BLaER1 (cell line): ENCODE results near the gene NPL.

Experiments used
- H3K27ac ChIP-seq: shearing (Covaris generic); formaldehyde crosslinking; 2 replicates; pipeline ENCODE4 v1.8.1; 2022
- H3K27me3 ChIP-seq: shearing (Covaris generic); formaldehyde crosslinking; 2 replicates; pipeline ENCODE4 v1.8.1; 2022
- H3K36me3 ChIP-seq: shearing (Covaris generic); formaldehyde crosslinking; 2 replicates; pipeline ENCODE4 v1.8.1; 2022
- H3K4me1 ChIP-seq: shearing (Covaris generic); formaldehyde crosslinking; 2 replicates; pipeline ENCODE4 v1.8.1; 2022
- H3K4me2 ChIP-seq: shearing (Covaris generic); formaldehyde crosslinking; 2 replicates; pipeline ENCODE4 v1.8.1; 2022
- H3K4me3 ChIP-seq: shearing (Covaris generic); formaldehyde crosslinking; 2 replicates; pipeline ENCODE4 v1.8.1; 2022
- H3K9ac ChIP-seq: shearing (Covaris generic); formaldehyde crosslinking; 2 replicates; pipeline ENCODE4 v1.8.1; 2022
- H3K9me3 ChIP-seq: shearing (Covaris generic); formaldehyde crosslinking; 2 replicates; pipeline ENCODE4 v1.8.1; 2022
- H4K20me1 ChIP-seq: shearing (Covaris generic); formaldehyde crosslinking; 2 replicates; pipeline ENCODE4 v1.8.1; 2022
- Cebpa-rat ChIP-seq: shearing (Covaris generic); IDR thresholded peaks from 2 replicates; pipeline ENCODE4 v1.8.1; 2022

The NPL gene

GRCh38 chr1:182857212-182857611 lies 67.6 kb downstream of the NPL start:
- Histone ChIP-seq H3K27me3 (no peaks in the 10 kb centered on the region), H3K27ac (no peak overlapping the region), H3K4me3 (no peak overlapping the region), H3K4me1 (no peaks in the 10 kb centered on the region), H3K9ac (no peak overlapping the region), H3K9me3 (no peaks in the 10 kb centered on the region), H4K20me1 (peaks cover 100% of the 10 kb centered on the region), H3K4me2 (no peak overlapping the region), H3K36me3 (peaks cover 100% of the 10 kb centered on the region)
- TF ChIP-seq Cebpa-rat, result no peak

- no peaks in the 10 kb centered on the region for H3K4me1 ChIP-seq
- no peak overlapping the region for H3K27ac ChIP-seq
- H3K4me2 ChIP-seq, result no peak overlapping the region
- peaks cover 100% of the 10 kb centered on the region for H3K36me3 ChIP-seq
- no peak overlapping the region for H3K4me3 ChIP-seq
- no peak overlapping the region for H3K9ac ChIP-seq
- H3K9me3 ChIP-seq, result no peaks in the 10 kb centered on the region
- H4K20me1 ChIP-seq, result peaks cover 100% of the 10 kb centered on the region
- TF ChIP-seq Cebpa-rat, result no peak
- no peaks in the 10 kb centered on the region for H3K27me3 ChIP-seq
These were observed 71.1 kb downstream of the NPL start for GRCh38 chr1:182860658-182861057.

DNA sequence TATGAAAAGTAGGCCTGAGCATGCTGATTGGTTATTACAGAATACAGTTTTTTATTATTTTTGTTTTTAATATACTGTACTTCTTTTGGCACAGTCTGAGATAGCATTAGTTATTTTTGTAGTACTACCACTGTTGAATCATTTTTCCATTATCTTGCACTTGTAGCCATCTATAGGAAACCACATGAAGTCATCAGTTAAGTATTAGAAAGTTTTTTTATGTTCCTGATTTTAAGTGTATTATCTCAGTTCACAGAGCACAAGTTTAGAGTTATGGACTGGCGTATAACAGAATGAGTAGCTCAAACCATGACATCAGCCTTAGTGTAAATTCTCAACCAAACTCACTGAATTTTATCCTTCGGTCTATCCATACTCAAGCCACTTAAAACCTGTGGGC lies 72.4 kb downstream of the NPL start:
- H3K27ac ChIP-seq, result no peak overlapping the region
- H4K20me1 ChIP-seq, result peaks cover 99% of the 10 kb centered on the region
- H3K36me3 ChIP-seq, result peaks cover 99% of the 10 kb centered on the region
- H3K27me3 ChIP-seq, result no peaks in the 10 kb centered on the region
- H3K9ac ChIP-seq, result no peak overlapping the region
- no peaks in the 10 kb centered on the region for H3K9me3 ChIP-seq
- H3K4me3 ChIP-seq, result no peak overlapping the region
- H3K4me2 ChIP-seq, result no peak overlapping the region
- H3K4me1 ChIP-seq, result no peaks in the 10 kb centered on the region
- no peak for TF ChIP-seq Cebpa-rat

GRCh38 chr1:182862827-182863226 lies 73.3 kb downstream of the NPL start:
- Histone ChIP-seq H3K4me3 (no peak overlapping the region), H4K20me1 (peaks cover 98% of the 10 kb centered on the region), H3K4me2 (no peak overlapping the region), H3K36me3 (peaks cover 99% of the 10 kb centered on the region), H3K9ac (no peak overlapping the region), H3K4me1 (no peaks in the 10 kb centered on the region), H3K27me3 (no peaks in the 10 kb centered on the region), H3K27ac (no peak overlapping the region), H3K9me3 (no peaks in the 10 kb centered on the region)
- TF ChIP-seq Cebpa-rat, result no peak

DNA sequence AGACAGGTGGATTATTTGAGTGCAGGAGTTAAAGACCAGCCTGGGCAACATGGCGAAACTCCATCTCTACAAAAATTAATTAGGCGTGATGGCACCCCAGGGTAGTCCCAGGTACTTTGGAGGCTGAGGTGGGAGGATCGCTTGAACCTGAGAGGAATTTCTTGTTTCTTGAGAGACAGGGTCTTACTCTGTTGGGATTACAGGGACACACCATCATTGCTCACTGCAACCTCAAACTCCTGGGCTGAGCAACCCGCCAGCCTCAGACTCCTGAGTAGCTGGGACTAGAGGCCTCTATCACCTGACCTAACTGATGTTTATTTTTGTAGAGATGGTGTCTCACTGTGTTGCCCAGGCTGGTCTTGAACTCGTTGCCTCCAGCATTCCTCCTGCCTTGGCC lies 74.4 kb downstream of the NPL start:
- Histone ChIP-seq H4K20me1 (peaks cover 94% of the 10 kb centered on the region), H3K9ac (no peak overlapping the region), H3K9me3 (no peaks in the 10 kb centered on the region), H3K27me3 (no peaks in the 10 kb centered on the region), H3K4me1 (no peaks in the 10 kb centered on the region), H3K4me3 (no peak overlapping the region), H3K27ac (no peak overlapping the region), H3K4me2 (no peak overlapping the region), H3K36me3 (peaks cover 99% of the 10 kb centered on the region)
- no peak for TF ChIP-seq Cebpa-rat

DNA sequence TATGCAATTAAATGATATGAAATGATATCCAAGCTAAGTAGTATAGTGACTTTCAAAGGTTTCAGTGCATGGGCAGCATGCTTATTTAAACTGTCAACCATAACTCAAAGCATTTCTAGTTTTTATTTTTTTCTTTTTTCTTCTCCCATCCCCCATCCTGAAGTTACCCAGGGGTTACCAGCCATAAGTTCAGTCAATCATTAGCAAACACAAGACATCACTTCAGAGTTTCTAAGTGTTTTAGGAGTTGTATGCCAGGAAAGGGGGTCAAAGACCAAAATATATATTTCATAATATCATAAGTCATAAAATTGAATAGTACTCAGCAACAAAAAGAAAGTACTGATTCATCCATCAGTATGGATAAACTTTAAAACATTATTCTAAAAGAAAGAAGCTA lies 78.3 kb downstream of the NPL start:
- Histone ChIP-seq H3K4me1 (no peaks in the 10 kb centered on the region), H3K9me3 (no peaks in the 10 kb centered on the region), H3K36me3 (peaks cover 98% of the 10 kb centered on the region), H3K27me3 (no peaks in the 10 kb centered on the region), H3K27ac (no peak overlapping the region), H3K9ac (no peak overlapping the region), H3K4me3 (no peak overlapping the region), H3K4me2 (no peak overlapping the region), H4K20me1 (peaks cover 85% of the 10 kb centered on the region)
- no peak for TF ChIP-seq Cebpa-rat

GRCh38 chr1:182869241-182869666 lies 79.7 kb downstream of the NPL start:
- no peaks in the 10 kb centered on the region for H3K4me1 ChIP-seq
- no peaks in the 10 kb centered on the region for H3K27me3 ChIP-seq
- H3K36me3 ChIP-seq, result peaks cover 98% of the 10 kb centered on the region
- no peak overlapping the region for H3K4me3 ChIP-seq
- peaks cover 85% of the 10 kb centered on the region for H4K20me1 ChIP-seq
- H3K9me3 ChIP-seq, result no peaks in the 10 kb centered on the region
- TF ChIP-seq Cebpa-rat, result no peak
- H3K27ac ChIP-seq, result no peak overlapping the region
- H3K9ac ChIP-seq, result no peak overlapping the region
- no peak overlapping the region for H3K4me2 ChIP-seq

DNA sequence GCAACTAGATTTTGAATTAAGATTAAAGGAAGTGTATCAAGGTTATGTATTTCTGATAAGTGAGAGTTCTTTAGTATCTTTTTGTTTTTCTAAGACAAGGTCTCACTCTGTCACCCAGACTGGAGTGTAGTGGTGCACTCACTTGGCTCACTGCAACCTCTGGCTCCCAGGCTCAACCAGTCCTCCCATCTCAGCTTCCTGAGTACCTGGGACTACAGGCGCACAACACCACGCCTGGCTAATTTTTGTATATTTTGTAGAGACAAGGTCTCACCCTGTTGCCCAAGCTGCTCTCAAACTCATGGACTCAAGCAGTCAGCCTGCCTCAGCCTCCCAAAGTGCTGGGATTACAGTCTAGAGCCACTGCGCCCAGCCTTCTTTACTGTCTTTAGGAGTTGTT lies 83.3 kb downstream of the NPL start:
- peaks cover 99% of the 10 kb centered on the region for H3K36me3 ChIP-seq
- peaks cover 76% of the 10 kb centered on the region for H4K20me1 ChIP-seq
- H3K9me3 ChIP-seq, result no peaks in the 10 kb centered on the region
- no peaks in the 10 kb centered on the region for H3K27me3 ChIP-seq
- H3K4me3 ChIP-seq, result no peak overlapping the region
- H3K9ac ChIP-seq, result no peak overlapping the region
- no peaks in the 10 kb centered on the region for H3K4me1 ChIP-seq
- H3K27ac ChIP-seq, result no peak overlapping the region
- no peak overlapping the region for H3K4me2 ChIP-seq
- TF ChIP-seq Cebpa-rat, result no peak

DNA sequence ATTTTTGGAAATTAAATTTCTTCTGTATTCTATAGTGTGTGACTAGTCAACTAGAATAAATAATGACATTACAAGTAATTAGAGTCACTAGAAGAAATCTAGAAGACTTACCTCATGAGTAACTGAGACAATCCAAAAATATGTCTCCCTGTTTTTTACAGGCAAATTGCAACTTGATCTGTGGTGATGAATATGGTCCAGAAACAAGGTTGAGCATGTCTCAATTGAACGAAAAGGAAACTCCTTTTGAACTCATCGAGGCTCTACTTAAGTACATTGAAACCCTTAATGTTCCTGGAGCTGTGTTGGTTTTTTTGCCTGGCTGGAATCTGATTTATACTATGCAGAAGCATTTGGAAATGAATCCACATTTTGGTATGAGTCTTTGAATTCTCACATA lies 86.3 kb downstream of the NPL start:
- no peak overlapping the region for H3K27ac ChIP-seq
- no peak overlapping the region for H3K9ac ChIP-seq
- no peaks in the 10 kb centered on the region for H3K27me3 ChIP-seq
- peaks cover 80% of the 10 kb centered on the region for H4K20me1 ChIP-seq
- TF ChIP-seq Cebpa-rat, result no peak
- H3K4me2 ChIP-seq, result no peak overlapping the region
- H3K4me1 ChIP-seq, result no peaks in the 10 kb centered on the region
- H3K9me3 ChIP-seq, result no peaks in the 10 kb centered on the region
- no peak overlapping the region for H3K4me3 ChIP-seq
- H3K36me3 ChIP-seq, result peaks cover 100% of the 10 kb centered on the region

- Histone ChIP-seq H4K20me1 (peaks cover 83% of the 10 kb centered on the region), H3K36me3 (peaks cover 100% of the 10 kb centered on the region), H3K27me3 (no peaks in the 10 kb centered on the region), H3K4me2 (no peak overlapping the region), H3K9ac (no peak overlapping the region), H3K4me3 (no peak overlapping the region), H3K27ac (no peak overlapping the region), H3K9me3 (no peaks in the 10 kb centered on the region), H3K4me1 (no peaks in the 10 kb centered on the region)
- no peak for TF ChIP-seq Cebpa-rat
These were observed 87.8 kb downstream of the NPL start for GRCh38 chr1:182877331-182877730.

DNA sequence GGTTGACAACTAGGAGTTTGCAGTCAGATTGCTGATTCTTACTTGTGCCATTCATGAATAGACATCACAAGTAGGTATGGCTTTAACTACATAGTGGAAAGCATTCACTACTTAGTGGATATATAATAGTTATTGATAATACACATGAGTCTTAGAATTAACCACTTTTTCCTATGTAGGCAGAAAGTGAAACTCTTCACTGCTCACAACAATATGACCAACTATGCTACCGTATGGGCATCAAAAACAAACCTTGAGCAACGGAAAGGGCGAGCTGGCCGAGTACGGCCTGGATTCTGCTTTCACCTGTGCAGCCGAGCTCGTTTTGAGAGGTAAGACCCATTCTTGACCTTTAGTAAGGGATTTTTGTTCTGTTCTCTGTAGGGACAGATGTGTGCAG lies 88.3 kb downstream of the NPL start:
- Histone ChIP-seq H3K36me3 (peaks cover 100% of the 10 kb centered on the region), H3K27me3 (no peaks in the 10 kb centered on the region), H3K9me3 (no peaks in the 10 kb centered on the region), H4K20me1 (peaks cover 86% of the 10 kb centered on the region), H3K4me2 (no peak overlapping the region), H3K9ac (no peak overlapping the region), H3K27ac (no peak overlapping the region), H3K4me3 (no peak overlapping the region), H3K4me1 (no peaks in the 10 kb centered on the region)
- TF ChIP-seq Cebpa-rat, result no peak
